ENCODE data around the gene SCAMP4.
"Not testable (repeated sequence)": the region's sequence is repeated elsewhere in the genome, so short reads cannot be mapped to it uniquely, and the experiment has no call there.

Gene SCAMP4

DNA sequence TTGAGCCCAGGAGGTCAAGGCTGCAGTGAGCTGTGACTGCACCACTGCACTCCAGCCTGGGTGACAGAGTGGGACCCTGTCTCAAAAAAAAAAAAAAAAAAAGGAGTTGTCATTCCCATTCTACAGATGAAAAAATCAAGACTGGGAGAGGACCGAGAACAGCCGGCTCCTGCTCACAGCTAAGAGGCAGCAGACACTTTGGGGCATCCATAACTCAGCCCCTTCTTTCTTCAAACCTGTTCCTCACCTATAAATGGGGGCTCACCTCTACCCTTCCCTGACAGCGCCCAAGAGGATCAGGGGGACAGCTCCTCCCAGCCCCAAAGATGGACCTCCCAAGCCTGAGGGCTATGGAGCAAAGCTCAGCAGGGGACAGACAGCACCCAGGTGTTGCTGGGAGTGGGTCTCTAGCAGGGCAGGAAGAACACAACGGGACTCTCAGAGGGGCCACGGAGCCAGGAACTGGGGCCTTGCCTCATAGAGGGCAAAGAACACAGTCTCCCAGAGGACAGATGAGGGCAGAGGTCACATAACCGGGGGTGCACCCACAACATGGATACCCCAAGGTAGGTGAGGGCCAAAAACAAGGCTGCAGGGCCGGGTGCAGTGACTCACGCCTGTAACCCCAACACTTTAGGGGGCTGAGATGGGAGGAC, 38.4 kb upstream of the SCAMP4 start:
- DNase-seq, result no peak

- DNase-seq, result no peak
Measured at GRCh38 chr19:1867349-1867724, 37.9 kb upstream of the SCAMP4 start.

- no peak for DNase-seq
Measured at GRCh38 chr19:1868971-1869370, 36.2 kb upstream of the SCAMP4 start.

- no peak for DNase-seq
Measured at GRCh38 chr19:1871140-1871597, 34.0 kb upstream of the SCAMP4 start.

GRCh38 chr19:1871630-1872029, 33.6 kb upstream of the SCAMP4 start:
- no peak for DNase-seq

DNA sequence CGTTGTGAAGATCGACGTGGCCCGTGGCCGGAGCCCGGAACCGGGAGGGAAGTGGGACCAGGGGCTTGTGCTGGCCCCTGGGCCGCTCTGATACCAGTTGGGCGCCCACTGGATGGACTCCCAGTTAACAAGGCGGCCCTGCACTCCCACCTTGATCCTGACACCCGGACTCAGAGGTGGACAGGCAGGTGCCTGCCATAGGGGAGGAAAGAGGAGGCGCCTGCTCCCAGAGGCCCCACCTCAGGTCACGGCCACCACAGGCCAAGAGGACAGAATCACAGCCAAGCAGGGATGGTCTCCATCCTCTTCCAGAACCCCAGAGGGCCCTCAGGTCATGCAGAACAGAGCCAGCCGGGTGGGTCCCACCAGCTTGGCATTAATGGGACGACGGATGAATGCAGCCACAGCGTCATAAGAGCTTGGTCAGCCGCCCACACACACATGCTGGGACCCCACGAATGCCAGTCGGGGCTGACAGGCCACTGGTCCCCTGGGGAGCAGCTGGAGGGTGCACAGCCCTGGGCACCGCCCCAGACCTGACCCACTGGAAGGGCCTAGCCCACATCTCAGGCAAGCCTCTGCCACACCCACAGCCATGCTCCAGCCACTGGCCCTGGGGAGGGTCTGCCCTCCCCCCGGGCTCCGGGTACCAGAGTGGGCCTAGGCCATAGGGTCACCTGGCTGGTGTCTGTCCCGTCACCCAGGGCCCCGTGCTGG, 32.2 kb upstream of the SCAMP4 start:
- DNase-seq, result no peak

DNA sequence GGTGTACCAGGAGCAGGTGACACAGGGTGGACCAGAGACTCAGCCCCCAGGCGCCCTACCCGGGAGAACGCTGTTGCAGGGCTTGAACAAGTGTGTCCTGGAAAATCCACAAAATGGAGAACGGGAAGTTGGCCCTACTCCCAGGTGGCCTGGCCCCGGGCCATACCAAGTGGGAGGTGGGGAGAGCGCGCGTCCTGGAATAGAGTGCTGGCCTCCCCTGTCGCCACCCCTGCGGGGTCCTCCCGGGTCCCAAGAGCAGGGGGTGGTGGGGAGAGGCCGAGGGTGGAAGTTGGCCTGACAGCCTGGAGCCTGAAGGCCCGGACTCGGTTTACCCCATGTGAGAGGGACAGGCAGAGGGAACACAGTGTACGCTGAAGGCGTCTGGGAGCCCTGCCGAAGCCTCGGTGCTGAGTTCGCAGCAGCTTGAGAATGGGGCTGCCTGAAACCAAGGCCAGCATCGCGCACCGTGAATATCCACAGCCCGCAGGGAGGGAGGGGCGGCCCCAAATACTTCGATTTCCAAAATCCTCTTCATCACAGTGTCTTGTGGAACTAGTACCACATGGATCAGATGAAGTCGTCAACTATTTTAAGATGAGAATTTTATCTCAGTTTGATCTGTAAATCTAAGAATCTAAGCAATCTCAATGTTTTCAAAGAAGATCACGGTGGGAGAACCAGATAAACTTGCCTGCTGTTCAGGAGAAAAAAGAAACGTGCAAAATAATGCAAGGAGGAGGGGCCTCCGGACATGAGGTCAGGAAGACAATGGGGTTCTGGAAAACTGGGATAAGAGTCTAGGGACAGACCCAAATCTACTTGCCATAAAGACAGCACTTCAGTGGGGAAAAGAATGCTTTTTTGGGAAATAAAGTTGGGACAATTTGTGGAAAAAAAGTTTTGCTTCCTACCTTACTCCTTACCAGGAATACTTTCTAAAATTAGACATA, 31.4 kb upstream of the SCAMP4 start:
- no peak for DNase-seq

GRCh38 chr19:1874554-1875185, 30.5 kb upstream of the SCAMP4 start:
- no peak for DNase-seq

GRCh38 chr19:1875265-1875645, 29.9 kb upstream of the SCAMP4 start:
- not testable (repeated sequence) for DNase-seq

GRCh38 chr19:1875646-1876495, 29.3 kb upstream of the SCAMP4 start:
- DNase-seq, result peak; percentile 51

DNA sequence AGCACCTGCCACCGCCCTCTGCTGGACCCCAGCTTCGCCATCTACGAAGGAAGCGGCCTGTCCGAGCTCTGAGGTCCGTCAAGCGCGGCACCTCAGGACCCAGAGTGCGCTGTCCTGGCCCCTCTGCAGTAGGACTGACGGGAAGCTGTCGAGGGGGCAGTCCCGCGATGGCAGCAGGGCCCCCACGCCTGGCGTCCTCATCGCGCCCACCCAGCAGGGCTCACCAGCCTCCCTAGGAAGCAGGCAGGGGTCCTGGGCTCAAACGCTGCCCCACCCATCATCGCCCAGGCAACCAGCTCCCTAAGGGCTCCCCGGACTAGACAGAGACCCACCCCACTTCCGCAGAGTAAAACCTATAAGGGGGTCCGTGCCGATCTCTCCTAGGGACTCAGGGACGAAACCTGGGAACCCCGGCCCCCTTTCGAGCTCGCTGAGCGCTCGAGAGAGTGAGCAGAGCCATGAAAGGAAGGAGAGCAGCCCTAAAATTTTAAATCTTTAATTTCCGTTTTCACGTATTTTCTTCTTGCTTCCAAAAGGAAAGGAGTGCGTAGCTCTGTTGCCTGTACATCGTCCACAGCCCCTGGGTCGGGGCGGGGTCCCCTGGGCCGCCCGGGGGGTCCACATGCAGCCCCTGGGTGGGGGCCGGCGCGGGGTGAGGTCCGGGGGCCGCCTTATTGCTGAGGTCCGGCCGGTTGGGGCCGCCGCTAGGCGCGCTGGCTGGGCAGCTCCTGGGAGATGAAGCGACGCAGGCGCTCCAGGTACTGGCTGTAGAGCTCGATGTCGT, 28.5 kb upstream of the SCAMP4 start:
- DNase-seq, result not testable (repeated sequence)

DNA sequence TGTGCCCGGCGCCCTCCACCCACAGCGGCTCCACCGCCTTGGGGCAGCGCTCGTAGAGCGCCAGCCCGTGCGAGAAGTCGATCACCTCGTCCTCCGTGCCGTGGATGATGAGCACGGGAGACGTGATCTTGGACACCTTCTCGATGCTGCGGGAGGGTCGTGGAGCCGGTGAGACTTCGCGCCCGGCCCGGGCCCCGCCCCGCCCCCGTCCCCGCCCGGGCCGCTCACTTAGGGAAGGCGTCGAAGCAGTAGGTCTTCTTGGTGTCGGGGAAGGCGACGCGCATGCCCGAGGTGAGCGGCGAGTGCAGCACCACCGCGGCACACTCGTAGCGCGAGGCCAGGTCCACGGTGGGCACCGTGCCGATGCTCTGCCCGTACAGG, 27.9 kb upstream of the SCAMP4 start:
- not testable (repeated sequence) for DNase-seq

DNA sequence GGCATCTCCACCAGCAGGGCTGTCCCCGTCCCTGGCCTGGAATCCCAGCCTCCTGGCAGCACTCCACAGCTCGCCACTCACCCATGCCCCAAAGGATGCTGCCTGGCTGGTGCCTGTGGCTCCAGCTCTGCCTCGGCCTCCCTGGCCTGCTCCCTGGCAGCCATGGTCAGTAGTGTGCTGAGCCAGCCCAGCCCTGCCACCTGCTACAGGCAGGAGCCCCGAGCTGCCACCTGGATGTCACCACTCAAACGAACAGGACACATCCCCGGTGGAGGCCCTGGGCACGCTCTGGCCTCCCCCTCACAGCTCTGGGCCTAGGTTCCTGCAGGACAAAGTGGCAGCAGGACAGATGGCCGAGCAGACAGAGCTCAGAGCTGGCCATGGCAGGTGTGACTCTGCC, 26.6 kb upstream of the SCAMP4 start:
- not testable (repeated sequence) for DNase-seq

DNA sequence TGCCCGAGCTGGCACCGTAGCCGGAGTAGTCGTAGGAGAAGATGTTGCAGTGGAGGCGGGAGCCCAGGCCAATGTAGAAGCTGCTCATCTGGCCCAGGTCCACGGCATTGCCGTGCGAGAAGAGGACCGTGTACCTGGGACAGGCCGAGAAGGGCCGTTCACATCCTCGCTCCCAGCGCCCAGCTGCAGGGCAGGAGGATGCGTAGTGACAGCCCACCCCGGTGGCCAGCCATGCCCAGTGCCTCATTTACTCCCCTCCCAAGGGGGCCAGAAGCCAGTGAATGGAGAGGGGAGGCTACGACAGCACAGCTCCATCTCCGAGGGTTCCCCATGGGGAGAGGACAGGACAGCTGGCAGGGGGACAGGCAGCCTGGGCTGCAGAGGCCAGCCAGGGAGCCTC, 25.2 kb upstream of the SCAMP4 start:
- DNase-seq, result not testable (repeated sequence)

DNA sequence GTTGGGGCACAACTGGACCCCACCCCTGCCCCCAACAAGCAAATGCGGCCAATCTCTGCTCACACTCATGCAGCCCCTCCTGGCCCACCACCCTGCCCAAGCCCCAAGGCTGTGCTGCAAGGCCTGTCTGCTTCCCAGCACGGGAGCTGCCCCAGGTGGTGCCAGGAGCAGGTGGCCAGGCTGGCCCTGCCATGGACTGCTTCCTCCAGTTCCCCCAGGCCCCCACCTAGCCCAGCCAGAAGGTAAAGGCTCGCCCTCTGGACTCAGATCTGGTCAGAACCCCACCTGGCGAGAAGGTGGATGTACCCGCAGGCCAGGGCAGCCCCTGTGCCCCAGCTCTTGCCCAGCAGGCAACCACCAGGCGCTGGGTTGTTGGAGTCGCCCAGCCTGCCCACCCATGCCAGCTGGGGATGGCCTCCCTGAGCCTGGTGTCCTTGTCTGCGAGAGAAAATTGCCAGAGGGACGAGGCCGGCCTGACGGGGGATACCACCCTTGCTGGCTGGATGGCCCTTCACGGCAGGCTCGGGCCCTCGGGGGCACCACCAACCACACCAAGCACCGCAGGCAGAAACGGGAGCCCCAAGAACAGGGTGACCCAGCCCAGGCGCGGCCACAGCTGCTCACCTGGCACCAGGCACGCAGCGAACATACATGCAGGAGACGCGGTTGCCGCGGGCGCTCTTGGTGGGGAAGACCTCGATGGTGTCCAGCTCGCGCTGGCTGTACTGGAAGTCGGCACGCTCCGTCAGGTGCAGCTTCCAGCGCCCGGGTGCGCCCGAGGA, 24.4 kb upstream of the SCAMP4 start:
- DNase-seq, result no peak

DNA sequence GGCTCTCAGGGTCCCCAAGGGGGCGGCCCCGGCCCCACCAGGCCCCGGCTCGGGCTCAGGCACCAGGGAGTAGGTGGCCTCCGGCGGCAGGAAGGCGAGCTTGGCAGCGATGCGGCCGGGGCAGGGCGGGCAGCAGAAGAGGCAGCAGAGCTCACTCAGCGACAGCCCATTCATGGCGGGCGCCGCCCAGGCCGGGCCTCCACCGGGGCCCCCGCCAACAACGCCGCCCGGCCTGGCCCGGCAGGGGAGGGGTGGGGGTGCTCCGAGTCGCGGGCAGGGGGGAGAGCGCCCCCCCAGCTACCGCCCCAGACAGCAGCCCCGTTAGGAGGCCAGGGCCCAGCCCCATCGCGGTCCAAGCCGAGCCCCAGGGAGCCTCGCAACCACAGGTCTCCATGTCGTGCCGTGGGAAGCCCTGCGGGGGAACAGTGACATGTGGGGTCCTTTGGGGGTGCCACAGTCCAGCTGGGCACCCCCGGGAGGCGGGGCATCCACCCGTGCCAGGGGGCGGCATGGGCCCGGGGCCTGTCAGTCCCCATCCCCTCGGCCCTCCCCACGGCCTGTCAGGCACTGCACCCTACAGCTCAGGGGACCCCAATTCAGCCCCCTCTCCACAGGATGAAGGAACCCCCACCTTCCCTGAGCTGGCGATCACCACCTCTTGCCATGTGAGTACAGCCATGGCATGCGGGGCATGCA, 23.7 kb upstream of the SCAMP4 start:
- not testable (repeated sequence) for DNase-seq

DNA sequence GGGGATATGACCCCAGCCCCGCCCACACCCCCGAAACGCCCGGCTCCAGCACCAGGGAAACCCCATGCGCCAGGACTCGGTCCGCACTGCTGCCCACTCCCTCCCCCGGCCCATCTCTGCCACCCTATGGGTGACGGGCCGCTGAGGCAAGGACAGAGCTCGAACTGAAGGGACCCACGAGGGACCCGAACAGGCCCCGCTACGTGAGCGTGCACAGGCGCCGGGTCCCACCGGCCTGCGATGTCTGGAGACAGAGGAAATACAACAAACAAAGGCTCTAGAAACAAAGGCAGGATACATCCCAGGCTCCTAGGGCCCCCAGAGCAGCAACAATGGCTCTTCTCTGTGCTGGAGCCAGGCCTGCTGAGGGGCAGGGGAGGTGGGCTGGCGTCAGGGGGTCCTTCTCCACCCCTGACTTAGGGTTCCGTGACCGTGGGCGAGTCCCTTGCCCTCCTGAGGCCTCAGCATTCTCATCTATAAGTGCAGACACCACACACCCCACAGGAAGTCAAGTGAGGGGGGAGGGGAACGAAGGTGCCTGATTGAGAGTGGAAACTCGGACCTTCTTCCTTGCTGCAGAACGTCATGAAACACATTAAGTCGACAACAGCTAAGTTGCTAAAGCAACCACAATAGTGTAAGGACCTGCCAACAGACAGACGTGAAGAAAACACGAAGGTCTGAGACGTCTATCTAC, 23.0 kb upstream of the SCAMP4 start:
- no peak for DNase-seq

DNA sequence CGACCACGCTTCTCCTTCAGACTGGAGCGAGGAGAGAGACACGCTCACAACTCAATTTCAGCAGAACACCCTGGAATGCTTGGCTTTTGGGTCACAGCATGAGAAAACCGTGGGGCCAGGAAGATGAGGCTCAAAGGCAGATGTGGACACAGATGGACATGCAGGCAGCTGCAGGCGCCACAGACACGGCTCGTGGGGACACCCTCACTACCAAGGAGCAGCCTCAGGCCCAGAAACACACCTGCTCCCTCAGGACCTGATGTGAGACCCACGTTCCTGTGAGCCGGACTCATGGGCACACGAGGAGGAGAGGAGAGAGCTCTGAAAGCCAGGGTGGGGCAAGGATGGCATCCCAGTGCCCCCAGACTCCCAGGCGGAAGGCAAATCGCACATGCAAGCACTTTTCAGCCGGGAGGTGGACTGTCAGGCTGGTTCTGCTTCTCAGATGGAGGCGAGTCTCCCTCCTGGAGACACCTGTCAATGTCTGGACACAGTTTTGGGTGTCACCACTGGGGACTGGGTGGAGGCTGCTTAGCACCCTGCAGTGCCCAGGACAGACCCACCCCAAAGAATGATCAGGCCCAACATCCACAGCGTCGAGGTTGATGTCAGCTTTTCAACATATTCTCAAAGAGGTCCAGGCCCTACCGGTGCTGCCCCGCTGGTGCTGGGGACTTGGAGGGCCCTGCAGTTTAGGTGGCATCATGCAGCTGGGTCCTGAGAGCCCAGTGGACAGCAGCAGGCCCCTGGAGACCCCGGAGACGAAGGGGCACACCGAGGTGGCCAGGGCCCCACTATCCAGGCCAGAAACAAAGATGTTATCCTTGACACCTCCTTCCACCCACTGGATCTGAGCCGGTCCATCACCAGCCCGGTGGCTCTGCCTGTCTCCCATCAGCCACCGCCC, 22.2 kb upstream of the SCAMP4 start:
- no peak for DNase-seq

Measured in NCI-H187 treated with DMSO at 0.1 percent for 48 hours (cell line).